ENCODE data around the gene CD33. TPM values are rescaled to one million over a fixed set of nuclear protein-coding genes. Genes with fewer than 3 reads are reported as not detected.

CD33 gene
- total RNA-seq, 1 experiment from 2014 or later, result 0.13 TPM

- intact Hi-C loops (cut with micrococcal nuclease; ENCODE audit: unreplicated experiment), result no loop called here
- POLR2A ChIA-PET, result no interaction called here
- in situ Hi-C loops (cut with HindIII; ENCODE audit: low pct_unique_long_range_greater_than_20kb, low sequenced_read_pairs), result no loop called here
These were observed 37.3 kb upstream of the CD33 start for GRCh38 chr19:51187395-51188226.

GRCh38 chr19:51188227-51188559 lies 36.7 kb upstream of the CD33 start:
- in situ Hi-C loops (cut with HindIII; ENCODE audit: low pct_unique_long_range_greater_than_20kb, low sequenced_read_pairs) (no loop called here), intact Hi-C loops (cut with micrococcal nuclease; ENCODE audit: unreplicated experiment) (no loop called here)
- DNase-seq (ENCODE audit: low read depth, low spot score), result no peak
- POLR2A ChIA-PET, result no interaction called here
- TF ChIP-seq SIN3A (IDR thresholded peaks at IDR 0.05; ENCODE audit: borderline replicate concordance, insufficient read depth, low read depth, low read length), result no peak
- Histone ChIP-seq H3K9me3 (ENCODE audit: control insufficient read depth, insufficient read depth, low read depth, low read length) (no peaks in the 10 kb centered on the region), H3K27me3 (ENCODE audit: control insufficient read depth, insufficient read depth, low read length) (no peaks in the 10 kb centered on the region), H3K4me1 (ENCODE audit: control insufficient read depth, insufficient read depth, low read length) (no peaks in the 10 kb centered on the region), H3K27ac (ENCODE audit: low read length) (no peak overlapping the region), H3K36me3 (ENCODE audit: control insufficient read depth, insufficient read depth, low read length) (no peaks in the 10 kb centered on the region), H3K4me3 (ENCODE audit: low read depth in 2 of 2, low read length in 2 of 2) (no peak overlapping the region)
- ATAC-seq, result no peak
- BruUV-seq (replicated peaks), result no TSS peak
- CTCF ChIA-PET, result no interaction called here

More at GRCh38 chr19:51187395-51188226, 37.3 kb upstream of the CD33 start:
- Histone ChIP-seq H3K27ac (ENCODE audit: low read length) (no peak overlapping the region), H3K4me3 (ENCODE audit: low read depth in 2 of 2, low read length in 2 of 2) (no peak overlapping the region), H3K27me3 (ENCODE audit: control insufficient read depth, insufficient read depth, low read length) (no peaks in the 10 kb centered on the region), H3K4me1 (ENCODE audit: control insufficient read depth, insufficient read depth, low read length) (no peaks in the 10 kb centered on the region), H3K9me3 (ENCODE audit: control insufficient read depth, insufficient read depth, low read depth, low read length) (no peaks in the 10 kb centered on the region), H3K36me3 (ENCODE audit: control insufficient read depth, insufficient read depth, low read length) (no peaks in the 10 kb centered on the region)
- BruUV-seq (replicated peaks), result no TSS peak
- CTCF ChIA-PET, result no interaction called here
- TF ChIP-seq TCF7L2 (IDR thresholded peaks at IDR 0.05; ENCODE audit: low read depth, low read length) (no peak), REST (IDR thresholded peaks at IDR 0.05; ENCODE audit: insufficient read depth in 1 of 2, low read depth in 2 of 2, low read length in 1 of 2) (no peak), SIN3A (IDR thresholded peaks at IDR 0.05; ENCODE audit: borderline replicate concordance, insufficient read depth, low read depth, low read length) (no peak), CTCF (IDR thresholded peaks at IDR 0.05) (no peak), POLR2AphosphoS5 (IDR thresholded peaks at IDR 0.05; ENCODE audit: low read depth, low read length) (no peak)
- DNase-seq (ENCODE audit: low read depth, low spot score) (no peak), ATAC-seq (no peak)

- CTCF ChIA-PET, result no interaction called here
These were observed 32.2 kb upstream of the CD33 start for GRCh38 chr19:51192689-51193088.

More at GRCh38 chr19:51192689-51193088, 32.2 kb upstream of the CD33 start:
- intact Hi-C loops (cut with micrococcal nuclease; ENCODE audit: unreplicated experiment) (no loop called here), in situ Hi-C loops (cut with HindIII; ENCODE audit: low pct_unique_long_range_greater_than_20kb, low sequenced_read_pairs) (no loop called here)
- ATAC-seq, result no peak
- no peak for DNase-seq (ENCODE audit: low read depth, low spot score)
- POLR2A ChIA-PET, result no interaction called here
- Histone ChIP-seq H3K36me3 (ENCODE audit: control insufficient read depth, insufficient read depth, low read length) (no peaks in the 10 kb centered on the region), H3K4me1 (ENCODE audit: control insufficient read depth, insufficient read depth, low read length) (peaks cover 2% of the 10 kb centered on the region; the same call in 1 of the 2 replicates), H3K9me3 (ENCODE audit: control insufficient read depth, insufficient read depth, low read depth, low read length) (no peaks in the 10 kb centered on the region), H3K27ac (ENCODE audit: low read length) (no peak overlapping the region), H3K4me3 (ENCODE audit: low read depth in 2 of 2, low read length in 2 of 2) (no peak overlapping the region), H3K27me3 (ENCODE audit: control insufficient read depth, insufficient read depth, low read length) (no peaks in the 10 kb centered on the region)
- no TSS peak for BruUV-seq (replicated peaks)
- no peak for TF ChIP-seq REST (IDR thresholded peaks at IDR 0.05; ENCODE audit: insufficient read depth in 1 of 2, low read depth in 2 of 2, low read length in 1 of 2)
- TF ChIP-seq CTCF (IDR thresholded peaks at IDR 0.05), result no peak
- TF ChIP-seq POLR2AphosphoS5 (IDR thresholded peaks at IDR 0.05; ENCODE audit: low read depth, low read length), result no peak
- no peak for TF ChIP-seq TCF7L2 (IDR thresholded peaks at IDR 0.05; ENCODE audit: low read depth, low read length)
- no peak for TF ChIP-seq SIN3A (IDR thresholded peaks at IDR 0.05; ENCODE audit: borderline replicate concordance, insufficient read depth, low read depth, low read length)

Measured in Panc1 (cell line).